HG03103 (cell line): ENCODE measurements around the gene MT1F.
"Not testable (repeated sequence)": the region's sequence is repeated elsewhere in the genome, so short reads cannot be mapped to it uniquely, and the experiment has no call there.

Source experiments
- ATAC-seq: cut with Tn5 transposase; IDR thresholded peaks from one replicate; pipeline ENCODE4 v1.9.1; 2021; ENCODE audit warnings: low read depth; ENCODE audit not compliant: unreplicated experiment

Gene MT1F

DNA sequence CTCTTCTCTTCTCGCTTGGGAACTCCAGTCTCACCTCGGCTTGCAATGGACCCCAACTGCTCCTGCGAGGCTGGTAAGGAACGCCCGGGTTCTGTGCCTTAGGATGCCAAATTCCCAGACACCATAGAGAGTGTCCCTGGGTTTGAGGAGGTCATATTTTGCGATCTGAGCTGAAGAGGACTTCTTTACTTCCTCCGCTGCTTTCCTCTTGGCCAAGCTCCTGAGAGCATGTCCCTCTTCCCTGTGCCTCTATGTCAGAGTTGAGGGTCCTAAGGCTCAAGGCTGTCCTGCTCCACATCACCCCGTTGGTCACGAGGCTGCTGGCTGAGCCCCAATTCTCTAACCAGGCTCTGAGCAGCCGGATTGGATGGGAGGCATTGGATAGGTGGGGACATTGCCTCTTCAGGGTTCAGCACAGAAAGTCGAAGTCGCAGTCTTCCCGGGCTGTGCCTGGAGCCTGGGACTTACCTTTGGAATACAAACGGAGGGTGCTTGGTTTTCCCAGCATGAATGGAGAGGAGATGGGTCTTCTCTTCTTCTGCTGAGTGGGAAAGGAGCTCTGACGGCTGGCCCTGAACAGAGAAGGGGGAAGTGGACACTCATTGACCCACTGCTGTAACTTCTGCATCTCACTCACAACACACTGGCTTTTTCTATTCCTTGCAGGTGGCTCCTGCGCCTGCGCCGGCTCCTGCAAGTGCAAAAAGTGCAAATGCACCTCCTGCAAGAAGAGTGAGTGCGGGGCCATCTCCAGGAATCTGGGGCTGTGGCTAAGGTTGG is 12.3 kb downstream of the MT1F start:
- ATAC-seq = no peak

- ATAC-seq = no peak
Measured at GRCh38 chr16:56670620-56670934, 12.8 kb downstream of the MT1F start.

- ATAC-seq = not testable (repeated sequence)
Measured at GRCh38 chr16:56671691-56672090, 13.9 kb downstream of the MT1F start.

DNA sequence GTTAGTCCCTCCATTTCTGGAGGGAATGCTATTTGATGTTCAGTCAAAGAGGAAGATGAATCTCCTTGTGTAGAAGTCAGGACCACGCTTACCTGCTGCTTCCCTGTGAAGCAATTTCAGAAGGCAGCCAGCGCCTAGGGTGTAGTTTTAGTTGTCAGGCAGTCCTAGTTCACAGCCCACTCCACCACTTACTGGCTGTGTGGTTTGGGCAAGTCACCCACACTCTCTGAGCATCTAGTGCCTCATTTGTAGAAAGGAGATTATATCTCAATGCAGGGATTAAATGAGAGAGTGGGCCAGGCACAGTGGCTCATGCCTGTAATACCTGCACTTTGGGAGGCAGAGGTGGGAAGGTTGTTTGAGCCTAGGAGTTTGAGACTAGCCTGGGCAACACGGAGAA is 14.4 kb downstream of the MT1F start:
- ATAC-seq = not testable (repeated sequence)

DNA sequence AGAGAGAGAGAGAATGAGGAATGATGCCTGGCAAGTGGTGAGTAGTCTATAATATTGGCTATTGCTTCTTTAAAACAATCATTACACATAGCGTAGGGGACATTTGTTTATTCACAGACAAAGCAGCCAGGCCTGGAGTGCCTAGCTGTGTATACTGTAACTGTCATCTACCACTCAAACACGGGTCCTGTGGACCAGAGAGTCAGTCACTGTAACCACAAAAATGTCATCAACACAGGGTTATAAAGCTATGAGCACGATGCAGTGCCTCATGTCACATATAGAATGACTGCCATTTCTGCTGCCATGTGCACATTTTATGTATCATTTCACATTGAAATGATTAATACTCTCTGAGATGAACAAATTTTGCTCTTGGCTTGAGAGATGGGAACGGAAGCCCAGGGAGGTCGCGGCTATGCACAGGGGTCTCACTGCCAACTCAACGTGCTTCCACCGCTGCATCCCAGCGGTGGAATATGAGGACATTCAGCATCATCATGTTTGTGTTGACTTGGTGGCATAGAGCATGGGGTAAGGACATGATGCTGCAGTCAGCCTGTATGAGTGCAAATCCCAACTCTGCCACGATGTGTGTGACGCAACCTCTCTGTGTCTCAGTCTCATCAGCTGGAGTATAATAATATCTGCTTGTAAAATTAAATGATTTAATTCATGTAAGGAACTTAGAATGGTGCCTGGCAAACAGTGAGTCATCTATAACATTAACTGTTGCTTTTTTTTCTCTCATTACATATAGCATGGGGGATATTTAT is 15.2 kb downstream of the MT1F start:
- no peak for ATAC-seq

DNA sequence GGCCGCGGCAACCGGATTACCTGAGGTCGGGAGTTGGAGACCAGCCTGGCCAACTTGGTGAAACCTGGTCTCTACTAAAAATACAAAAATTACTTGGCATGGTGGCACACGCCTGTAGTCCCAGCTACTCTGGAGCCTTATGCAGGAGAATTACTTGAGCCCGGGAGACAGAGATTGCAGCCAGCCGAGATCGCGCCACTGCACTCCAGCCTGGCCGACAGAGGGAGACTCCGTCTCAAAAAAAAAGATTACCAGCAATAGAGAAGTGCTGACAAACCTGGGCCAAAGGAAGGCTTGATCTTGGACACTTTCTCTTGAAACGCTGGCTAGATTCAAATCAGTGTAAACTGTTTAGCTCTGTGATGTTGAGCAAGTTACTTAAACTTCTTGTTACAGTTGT is 16.2 kb downstream of the MT1F start:
- no peak for ATAC-seq

- not testable (repeated sequence) for ATAC-seq
Measured at GRCh38 chr16:56674570-56674969, 16.8 kb downstream of the MT1F start.

GRCh38 chr16:56675685-56676210 is 18.0 kb downstream of the MT1F start:
- ATAC-seq = no peak

DNA sequence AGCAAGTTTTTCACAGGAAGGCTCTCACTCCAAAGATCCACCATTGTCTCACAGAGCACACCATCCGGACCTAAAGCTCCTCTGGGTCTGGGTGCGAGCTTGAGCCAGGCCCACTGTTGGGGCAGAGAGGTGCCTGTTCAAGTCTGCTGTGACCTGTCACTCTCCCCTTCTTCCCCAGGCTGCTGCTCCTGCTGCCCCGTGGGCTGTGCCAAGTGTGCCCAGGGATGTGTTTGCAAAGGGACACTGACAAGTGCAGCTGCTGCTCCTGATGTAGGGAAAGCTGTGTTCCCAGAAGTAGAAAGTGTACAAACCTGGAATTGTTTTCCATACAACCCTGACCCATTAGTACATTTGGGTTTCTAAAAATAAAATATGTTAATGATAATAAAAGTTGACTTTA is 19.7 kb downstream of the MT1F start:
- no peak for ATAC-seq

DNA sequence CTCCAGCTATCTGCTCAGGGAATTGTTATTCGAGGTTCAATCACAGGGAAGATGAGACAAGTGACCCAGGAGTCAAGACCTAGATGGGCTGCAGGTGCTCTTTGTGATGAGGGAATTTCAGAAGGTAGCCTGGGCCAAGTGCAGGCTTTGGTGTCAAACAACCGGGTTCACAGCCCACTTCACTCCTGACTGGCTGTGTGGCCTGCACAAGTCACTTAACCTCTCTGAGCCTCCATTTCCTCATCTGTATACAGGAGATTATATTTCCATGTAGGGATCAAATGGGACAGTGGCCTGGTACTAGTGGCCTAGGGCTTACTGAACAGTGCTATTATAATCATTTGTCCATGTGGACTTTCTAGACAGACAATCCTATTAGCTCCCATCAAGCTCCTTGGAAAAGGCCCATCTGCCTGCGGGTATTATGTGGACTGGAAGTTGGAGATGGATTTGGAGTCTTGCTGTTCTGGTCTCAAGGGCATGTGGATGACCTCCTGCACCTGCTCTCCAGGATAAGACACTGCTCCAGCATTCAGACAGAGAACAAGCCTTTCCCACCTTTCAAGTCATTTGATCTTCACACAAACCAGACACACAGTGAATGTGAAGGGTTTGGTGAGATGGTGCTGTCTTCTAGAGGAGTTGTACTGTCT is 21.4 kb downstream of the MT1F start:
- ATAC-seq = no peak

DNA sequence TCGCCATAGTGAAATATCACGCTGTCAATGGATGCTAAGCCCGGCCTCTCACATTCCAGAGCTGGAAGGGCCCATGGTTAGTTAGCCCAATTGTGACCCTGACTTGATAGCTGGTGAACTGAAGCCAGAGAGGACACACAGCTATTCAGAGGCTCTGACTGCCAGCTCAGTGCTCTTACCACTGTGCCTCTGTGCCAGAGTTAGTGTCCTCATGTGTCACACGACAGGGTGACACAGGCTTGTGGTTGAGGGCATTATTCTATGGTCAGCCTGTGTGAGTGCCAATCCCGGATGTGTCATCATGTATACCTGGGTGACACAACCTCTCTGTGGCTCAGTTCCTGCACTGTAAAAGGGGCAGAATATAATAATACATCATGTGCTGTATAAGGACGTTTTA is 22.1 kb downstream of the MT1F start:
- ATAC-seq = no peak

GRCh38 chr16:56681939-56682702 is 24.4 kb downstream of the MT1F start, which contains the start of gene MT1X:
Gene MT1X (plus strand): TSS chr16:56682470. CDS start chr16:56682541, 71 bp downstream.
- peak; percentile 96 for ATAC-seq

DNA sequence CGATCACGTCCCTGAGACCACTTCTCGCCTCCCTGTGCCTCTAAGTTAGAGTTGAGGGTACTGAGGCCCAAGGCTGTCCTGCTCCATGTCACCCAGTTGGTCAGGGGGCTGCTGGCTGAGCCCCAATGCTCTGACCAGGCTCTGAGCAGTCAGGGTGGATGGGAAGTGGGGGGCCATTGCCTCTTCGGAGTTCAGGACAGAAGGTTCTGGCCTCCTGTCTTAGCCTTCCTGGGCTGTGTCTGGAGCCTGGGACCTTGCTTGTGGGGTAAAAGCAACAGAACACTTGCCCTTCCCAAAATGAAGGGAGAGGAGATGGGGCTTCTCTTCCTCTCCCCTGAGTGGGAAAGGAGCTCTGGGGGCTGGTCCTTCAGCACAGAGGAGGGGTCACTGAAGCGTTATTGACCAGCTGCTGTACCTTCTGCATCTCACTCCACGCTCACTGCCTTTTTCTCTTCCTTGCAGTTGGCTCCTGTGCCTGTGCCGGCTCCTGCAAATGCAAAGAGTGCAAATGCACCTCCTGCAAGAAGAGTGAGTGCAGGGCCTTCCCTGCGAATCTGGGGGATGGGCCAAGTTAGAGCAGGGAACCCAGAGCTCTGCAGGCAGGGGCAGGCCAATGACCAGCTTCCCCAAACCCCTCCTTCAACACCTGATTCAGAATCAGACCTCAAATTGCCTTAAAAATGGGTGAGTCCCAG is 25.1 kb downstream of the MT1F start:
- no peak for ATAC-seq

GRCh38 chr16:56683424-56684172 is 25.8 kb downstream of the MT1F start:
- no peak for ATAC-seq

DNA sequence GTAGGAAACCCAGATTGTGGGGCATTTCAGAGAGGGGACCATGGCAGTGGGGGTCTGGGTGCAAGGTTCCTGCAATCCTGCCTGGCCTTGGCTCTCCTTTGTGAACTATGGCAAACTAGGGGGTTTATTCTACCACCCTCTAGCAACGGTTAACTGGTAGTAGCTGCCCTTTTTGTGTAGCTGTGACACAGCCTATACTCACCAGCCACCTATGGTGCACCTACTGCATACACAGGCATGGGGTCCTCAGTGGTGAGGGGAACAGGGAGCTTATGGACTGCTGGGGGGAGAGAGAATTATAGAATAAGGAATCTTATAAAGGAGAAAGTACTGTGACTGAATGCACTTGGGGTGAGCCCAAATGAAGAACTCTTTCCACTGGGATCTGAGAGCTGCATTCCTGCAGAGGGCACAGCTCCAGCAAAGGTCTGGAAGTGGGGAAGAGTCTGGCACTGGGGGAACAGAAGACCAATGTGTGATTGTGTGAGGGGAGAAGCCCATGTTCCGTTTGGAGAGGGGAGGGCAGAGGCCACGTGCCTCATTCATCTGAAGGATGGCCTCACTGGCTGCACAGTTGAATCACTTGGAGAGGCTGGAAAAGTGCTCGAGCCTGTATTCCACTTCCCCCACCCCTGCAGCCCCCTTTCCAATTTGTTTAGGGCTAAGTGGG is 26.6 kb downstream of the MT1F start:
- no peak for ATAC-seq

- ATAC-seq = no peak
Measured at GRCh38 chr16:56684926-56685590, 27.3 kb downstream of the MT1F start.

GRCh38 chr16:56686758-56687157 is 29.0 kb downstream of the MT1F start:
- ATAC-seq = no peak

DNA sequence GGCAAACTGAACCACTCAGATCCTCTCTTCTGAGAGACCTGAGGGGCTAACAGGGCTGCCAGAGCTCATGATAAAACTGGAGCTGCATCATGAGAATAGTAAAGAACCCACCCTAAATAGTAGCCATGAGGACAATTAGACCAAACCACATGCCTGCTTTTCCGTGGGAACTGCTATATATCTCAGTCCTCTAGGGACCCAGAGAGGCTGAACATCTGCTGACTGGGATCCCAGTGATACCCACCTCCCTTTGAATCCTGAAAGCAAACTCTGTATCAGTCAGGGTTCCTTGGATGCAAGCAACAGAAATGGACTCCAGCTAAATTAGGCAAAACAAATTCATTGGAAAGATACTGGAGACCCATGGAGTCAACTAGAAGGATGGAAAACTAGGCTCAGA is 31.0 kb downstream of the MT1F start:
- ATAC-seq = no peak
